DOHH2 (cell line): ENCODE results near the gene CSNK1A1.
"Not testable (repeated sequence)": the region's sequence is repeated elsewhere in the genome, so short reads cannot be mapped to it uniquely, and the experiment has no call there.

Experiments used
- H3F3A ChIP-seq: fragments of 200-600 bp; sonication (generic), shearing (Covaris generic); 2 replicates; pipeline ENCODE4 v1.6.0; 2016; ENCODE audit warnings: antibody characterized with exemption, mild to moderate bottlenecking; ENCODE audit not compliant: control insufficient read depth, insufficient read depth
- H3K27ac ChIP-seq: fragments of 200-600 bp; sonication (generic); 2 replicates; pipeline ENCODE4 v1.5.1; 2014; ENCODE audit warnings: low read depth, mild to moderate bottlenecking, low read length, moderate library complexity
- H3K27me3 ChIP-seq: fragments of 200-600 bp; sonication (generic); 2 replicates; pipeline ENCODE4 v1.6.1; 2014; ENCODE audit warnings: mild to moderate bottlenecking, low read length, mixed read lengths; ENCODE audit not compliant: control insufficient read depth
- H3K36me3 ChIP-seq: fragments of 200-600 bp; sonication (generic); 2 replicates; pipeline ENCODE4 v1.6.1; 2014; ENCODE audit warnings: mild to moderate bottlenecking, low read length, moderate library complexity, mixed read lengths; ENCODE audit not compliant: control insufficient read depth
- H3K4me1 ChIP-seq: fragments of 200-600 bp; sonication (generic); 2 replicates; pipeline ENCODE4 v1.6.1; 2014; ENCODE audit warnings: mild to moderate bottlenecking, low read length, mixed read lengths; ENCODE audit not compliant: control insufficient read depth
- H3K4me2 ChIP-seq: fragments of 200-600 bp; sonication (generic); 2 replicates; pipeline ENCODE4 v1.6.0; 2014; ENCODE audit warnings: mild to moderate bottlenecking, low read length, moderate library complexity
- H3K4me3 ChIP-seq: fragments of 200-600 bp; sonication (generic); 2 replicates; pipeline ENCODE4 v1.5.1; 2014; ENCODE audit warnings: mild to moderate bottlenecking, low read length, mixed read lengths
- H3K79me2 ChIP-seq: fragments of 200-600 bp; sonication (generic); 2 replicates; pipeline ENCODE4 v1.6.1; 2014; ENCODE audit warnings: mild to moderate bottlenecking, low read length, mixed read lengths; ENCODE audit not compliant: control insufficient read depth
- H3K9me2 ChIP-seq: fragments of 200-600 bp; sonication (generic); replicated peaks from 2 replicates; pipeline ENCODE4 v1.6.1; 2014; ENCODE audit warnings: mild to moderate bottlenecking, low read length, mixed read lengths; ENCODE audit not compliant: control insufficient read depth
- H3K9me3 ChIP-seq: fragments of 200-600 bp; sonication (generic); 2 replicates; pipeline ENCODE4 v1.6.1; 2014; ENCODE audit warnings: antibody characterized with exemption, low read length, mixed read lengths; ENCODE audit not compliant: control insufficient read depth, insufficient read depth
- H4K20me1 ChIP-seq: fragments of 200-600 bp; sonication (generic); 2 replicates; pipeline ENCODE4 v1.6.0; 2014; ENCODE audit warnings: low read depth, mild to moderate bottlenecking, antibody characterized with exemption, low read length, moderate library complexity; ENCODE audit not compliant: control insufficient read depth, insufficient read depth
- EZH2phosphoT487 ChIP-seq: fragments of 200-600 bp; sonication (generic); IDR thresholded peaks from 2 replicates; pipeline ENCODE4 v1.6.1; 2017; ENCODE audit warnings: borderline replicate concordance, mild to moderate bottlenecking, antibody characterized with exemption, low read length, moderate library complexity, mixed read lengths
- TF ChIP-seq, protein P1 (sequence below): fragments of 200-600 bp; sonication (generic); IDR thresholded peaks from one replicate; pipeline ENCODE4 v1.5.1; 2014; ENCODE audit warnings: antibody characterized with exemption, mild to moderate bottlenecking, low read depth, low read length; ENCODE audit not compliant: poor library complexity, severe bottlenecking

Gene CSNK1A1

DNA sequence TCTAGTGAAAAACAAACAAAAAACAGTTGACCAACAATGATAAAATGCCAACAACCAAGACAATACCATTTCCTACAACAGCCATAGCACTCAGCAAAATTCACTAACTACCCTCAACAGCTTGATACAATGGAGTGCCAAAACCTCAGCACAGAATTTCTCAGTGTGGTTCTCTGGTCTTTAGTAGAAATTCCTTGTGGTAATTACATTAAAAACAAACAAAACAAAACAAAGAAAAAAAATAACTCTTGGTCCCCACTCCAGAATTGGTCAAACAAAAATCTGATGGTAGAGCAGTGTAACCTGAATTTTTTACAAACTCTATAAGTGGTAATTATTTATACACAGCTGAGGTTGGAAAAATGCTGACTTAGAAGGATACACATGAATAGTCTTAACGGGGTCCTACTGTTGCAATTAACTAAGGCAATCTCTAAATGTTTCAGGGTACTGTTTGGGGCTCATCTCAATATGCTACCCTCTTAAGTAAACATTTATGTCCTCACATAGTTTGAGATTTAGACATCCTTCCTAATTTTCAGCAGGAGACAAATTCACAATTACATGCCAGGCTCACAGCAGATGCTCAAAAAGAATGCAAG, 13.8 kb downstream of the CSNK1A1 start:
- Histone ChIP-seq H3K27ac (no peak overlapping the region), H3K4me1 (peaks cover 46% of the 10 kb centered on the region), H3K4me2 (no peak overlapping the region), H3K79me2 (peaks cover 99% of the 10 kb centered on the region), H3K4me3 (no peak overlapping the region), H3K9me2 (no peaks in the 10 kb centered on the region), H4K20me1 (peaks cover 17% of the 10 kb centered on the region), H3K27me3 (no peaks in the 10 kb centered on the region), H3K9me3 (no peaks in the 10 kb centered on the region), H3F3A (peaks cover 8% of the 10 kb centered on the region), H3K36me3 (peaks cover 80% of the 10 kb centered on the region)
- TF ChIP-seq, protein P1, sequence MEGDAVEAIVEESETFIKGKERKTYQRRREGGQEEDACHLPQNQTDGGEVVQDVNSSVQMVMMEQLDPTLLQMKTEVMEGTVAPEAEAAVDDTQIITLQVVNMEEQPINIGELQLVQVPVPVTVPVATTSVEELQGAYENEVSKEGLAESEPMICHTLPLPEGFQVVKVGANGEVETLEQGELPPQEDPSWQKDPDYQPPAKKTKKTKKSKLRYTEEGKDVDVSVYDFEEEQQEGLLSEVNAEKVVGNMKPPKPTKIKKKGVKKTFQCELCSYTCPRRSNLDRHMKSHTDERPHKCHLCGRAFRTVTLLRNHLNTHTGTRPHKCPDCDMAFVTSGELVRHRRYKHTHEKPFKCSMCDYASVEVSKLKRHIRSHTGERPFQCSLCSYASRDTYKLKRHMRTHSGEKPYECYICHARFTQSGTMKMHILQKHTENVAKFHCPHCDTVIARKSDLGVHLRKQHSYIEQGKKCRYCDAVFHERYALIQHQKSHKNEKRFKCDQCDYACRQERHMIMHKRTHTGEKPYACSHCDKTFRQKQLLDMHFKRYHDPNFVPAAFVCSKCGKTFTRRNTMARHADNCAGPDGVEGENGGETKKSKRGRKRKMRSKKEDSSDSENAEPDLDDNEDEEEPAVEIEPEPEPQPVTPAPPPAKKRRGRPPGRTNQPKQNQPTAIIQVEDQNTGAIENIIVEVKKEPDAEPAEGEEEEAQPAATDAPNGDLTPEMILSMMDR, result no peak
- no peak for TF ChIP-seq EZH2phosphoT487

DNA sequence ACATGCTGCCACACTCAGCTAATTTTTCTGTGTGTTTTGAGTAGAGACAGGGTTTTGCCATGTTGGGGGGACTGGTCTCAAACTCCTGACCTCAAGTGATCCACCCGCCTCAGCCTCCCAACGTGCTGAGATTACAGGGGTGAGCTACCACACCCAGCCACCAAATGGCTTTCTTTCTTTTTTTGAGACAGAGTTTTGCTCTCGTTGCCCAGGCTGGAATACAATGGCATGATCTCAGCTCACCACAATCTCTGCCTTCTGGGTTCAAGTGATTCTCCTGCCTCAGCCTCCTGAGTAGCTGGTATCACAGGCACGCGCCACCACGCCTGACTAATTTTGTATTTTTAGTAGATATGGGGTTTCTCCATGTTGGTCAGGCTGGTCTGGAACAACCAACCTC, 15.5 kb downstream of the CSNK1A1 start:
- peaks cover 100% of the 10 kb centered on the region for H3K79me2 ChIP-seq
- H3K9me3 ChIP-seq, H3K27me3 ChIP-seq, H3K4me2 ChIP-seq, H3K9me2 ChIP-seq, H3F3A ChIP-seq, H3K27ac ChIP-seq, H3K4me3 ChIP-seq: not testable (repeated sequence)
- peaks cover 17% of the 10 kb centered on the region for H4K20me1 ChIP-seq
- peaks cover 78% of the 10 kb centered on the region for H3K36me3 ChIP-seq
- H3K4me1 ChIP-seq, result peaks cover 39% of the 10 kb centered on the region

GRCh38 chr5:149532413-149532812, 18.8 kb downstream of the CSNK1A1 start:
- TF ChIP-seq, protein P1, result no peak
- TF ChIP-seq EZH2phosphoT487, result no peak
- H3F3A ChIP-seq, result peaks cover 3% of the 10 kb centered on the region; the same call in 1 of the 2 replicates
- no peaks in the 10 kb centered on the region for H3K9me3 ChIP-seq
- H3K27me3 ChIP-seq, result no peaks in the 10 kb centered on the region
- H3K4me2 ChIP-seq, result no peak overlapping the region
- H3K79me2 ChIP-seq, result peaks cover 100% of the 10 kb centered on the region
- peaks cover 29% of the 10 kb centered on the region for H4K20me1 ChIP-seq
- H3K4me3 ChIP-seq, result no peak overlapping the region
- H3K36me3 ChIP-seq, result peaks cover 71% of the 10 kb centered on the region
- H3K27ac ChIP-seq, result no peak overlapping the region
- peaks cover 41% of the 10 kb centered on the region for H3K4me1 ChIP-seq
- H3K9me2 ChIP-seq, result no peaks in the 10 kb centered on the region

DNA sequence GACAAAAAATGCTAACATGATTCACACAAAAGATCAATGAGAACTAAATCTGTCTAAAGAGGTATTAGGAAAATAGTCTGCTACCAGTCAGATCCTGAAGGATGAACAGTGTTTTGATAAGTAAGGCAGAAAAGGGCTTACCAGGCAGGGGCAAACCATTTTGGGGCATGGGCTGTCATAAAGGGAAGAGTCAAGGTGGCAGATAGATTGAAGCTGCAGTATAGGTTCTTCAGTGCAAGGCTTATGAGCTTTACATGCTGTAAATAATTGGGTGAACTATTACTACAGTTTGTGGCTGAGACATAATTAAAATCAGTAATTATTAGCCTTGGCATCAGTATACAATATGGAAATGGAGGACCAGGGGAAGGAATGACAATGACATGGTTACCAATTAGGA, 21.8 kb downstream of the CSNK1A1 start:
- H3K79me2 ChIP-seq, result peaks cover 100% of the 10 kb centered on the region
- H3K36me3 ChIP-seq, result peaks cover 67% of the 10 kb centered on the region
- H3K4me1 ChIP-seq, result peaks cover 20% of the 10 kb centered on the region
- H4K20me1 ChIP-seq, result peaks cover 26% of the 10 kb centered on the region
- TF ChIP-seq EZH2phosphoT487, result no peak
- TF ChIP-seq, protein P1, result no peak
- H3K27me3 ChIP-seq, result no peaks in the 10 kb centered on the region
- H3K9me3 ChIP-seq, result no peaks in the 10 kb centered on the region
- H3K9me2 ChIP-seq, result no peaks in the 10 kb centered on the region
- 0 out of 2 replicates have a peak overlapping the region, but pooled peaks have one; percentile 7 for H3K4me2 ChIP-seq
- no peak overlapping the region for H3K27ac ChIP-seq
- no peak overlapping the region for H3K4me3 ChIP-seq
- peaks cover 3% of the 10 kb centered on the region; the same call in 1 of the 2 replicates for H3F3A ChIP-seq
